LNCAP (cell line): ENCODE data around the gene ROCK2.

Experiments
- CTCF ChIP-seq: fragments of 450-650 bp; IDR thresholded peaks from 2 replicates; pipeline ENCODE4 v1.5.1; 2017; ENCODE audit warnings: mild to moderate bottlenecking

Gene ROCK2

GRCh38 chr2:11159574-11160170, 184.8 kb downstream of the ROCK2 start:
- TF ChIP-seq CTCF, result no peak

DNA sequence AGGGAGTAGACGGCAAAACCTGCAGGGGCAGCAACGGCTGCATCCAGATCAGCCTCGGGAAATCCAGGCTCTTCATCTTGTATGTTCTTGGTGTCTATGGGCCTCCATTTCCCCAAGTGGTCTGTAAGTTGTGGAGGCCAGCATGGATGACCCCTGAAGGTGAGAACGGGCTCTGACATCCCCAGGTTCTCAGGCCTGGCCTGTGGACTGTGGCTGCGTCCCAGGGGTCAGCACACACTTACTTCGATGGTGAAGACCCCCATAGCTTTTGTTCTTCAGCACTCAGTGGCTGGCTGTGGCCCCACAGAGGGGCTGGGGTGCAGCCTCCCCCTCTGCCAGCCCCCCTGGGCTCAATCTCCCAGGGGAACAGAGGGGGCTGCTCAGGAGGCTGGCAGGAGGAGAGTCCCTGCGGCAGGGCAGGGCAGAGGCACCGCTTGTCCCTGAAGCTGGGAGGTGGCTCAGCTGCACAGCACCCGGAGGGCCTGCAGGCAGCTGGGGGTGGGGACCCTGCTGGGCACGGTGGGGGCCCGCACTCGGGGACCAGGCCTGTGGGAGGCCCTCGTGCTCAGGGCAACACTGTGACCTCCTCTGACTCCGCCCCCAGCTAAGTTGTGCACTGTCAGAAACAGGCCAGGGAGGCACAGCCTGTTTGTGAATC, 185.4 kb downstream of the ROCK2 start:
- no peak for TF ChIP-seq CTCF

- TF ChIP-seq CTCF, result no peak
These were observed 186.7 kb downstream of the ROCK2 start for GRCh38 chr2:11157731-11158130.

GRCh38 chr2:11157296-11157695, 187.1 kb downstream of the ROCK2 start:
- no peak for TF ChIP-seq CTCF

GRCh38 chr2:11156396-11157075, 187.9 kb downstream of the ROCK2 start:
- no peak for TF ChIP-seq CTCF

DNA sequence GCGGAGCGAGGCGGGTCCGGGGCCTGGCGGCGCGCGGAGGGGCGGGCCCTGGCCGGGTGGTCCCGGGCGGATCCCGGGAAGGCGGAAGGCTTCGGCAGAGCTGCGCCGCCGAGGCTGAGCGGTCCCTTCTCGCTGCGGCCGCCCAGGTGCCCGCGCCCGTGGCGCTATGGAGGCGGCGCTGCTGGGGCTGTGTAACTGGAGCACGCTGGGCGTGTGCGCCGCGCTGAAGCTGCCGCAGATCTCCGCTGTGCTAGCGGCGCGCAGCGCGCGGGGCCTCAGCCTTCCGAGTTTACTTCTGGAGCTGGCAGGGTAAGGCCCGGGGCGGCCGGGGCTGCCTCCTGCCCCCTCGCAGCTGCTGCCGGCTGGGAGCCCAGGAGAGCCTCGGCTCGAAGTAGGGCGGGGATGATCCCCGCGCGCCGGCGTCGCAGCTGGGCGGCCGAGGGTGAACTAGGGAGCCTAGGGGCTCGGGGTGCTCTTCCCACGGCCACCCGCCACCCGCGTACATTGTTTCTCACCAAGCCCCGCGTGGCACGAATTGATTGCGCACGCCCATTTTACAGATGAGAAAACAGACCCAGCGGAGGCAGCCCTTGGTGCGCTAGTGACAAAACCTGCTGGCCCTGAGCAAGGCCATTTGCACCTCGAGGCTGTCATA, 188.9 kb downstream of the ROCK2 start, which contains the start of gene SLC66A3:
SLC66A3 (plus strand) TSS at position 87 of the 655 bp plus-strand sequence; CDS start at position 167, 80 bp downstream.
- no peak for TF ChIP-seq CTCF

GRCh38 chr2:11154923-11155380, 189.5 kb downstream of the ROCK2 start:
- TF ChIP-seq CTCF, result no peak
